GM23338 (cell line): ENCODE data around the gene HELB.

Experiments
- CREB1 ChIP-seq: fragments of 250-450 bp; sonication (Bioruptor Pico); IDR thresholded peaks from 2 replicates; pipeline ENCODE4 v1.5.0; 2020; ENCODE audit warnings: low read depth, mild to moderate bottlenecking, moderate library complexity
- EZH2 ChIP-seq: fragments of 200-600 bp; sonication (generic); IDR thresholded peaks from one replicate; pipeline ENCODE4 v1.8.0; 2017; ENCODE audit warnings: antibody characterized with exemption, mild to moderate bottlenecking, low read depth; ENCODE audit not compliant: unreplicated experiment
- EZH2phosphoT487 ChIP-seq: fragments of 200-600 bp; sonication (generic); IDR thresholded peaks from one replicate; pipeline ENCODE4 v1.8.1; 2018; ENCODE audit warnings: antibody characterized with exemption; ENCODE audit not compliant: unreplicated experiment
- JUNB ChIP-seq: IDR thresholded peaks from one replicate; pipeline ENCODE4 v1.6.1; 2016; ENCODE audit warnings: antibody characterized with exemption; ENCODE audit not compliant: unreplicated experiment
- POLR2AphosphoS5 ChIP-seq: IDR thresholded peaks from 2 replicates; pipeline ENCODE4 v1.6.1; 2016; ENCODE audit warnings: antibody characterized with exemption, low read depth
- STAT1 ChIP-seq: IDR thresholded peaks from one replicate; pipeline ENCODE4 v1.6.1; 2016; ENCODE audit warnings: antibody characterized with exemption; ENCODE audit not compliant: unreplicated experiment
- ZNF114 ChIP-seq: fragments of 250-450 bp; sonication (Bioruptor Pico); IDR thresholded peaks from 2 replicates; pipeline ENCODE4 v1.5.0; 2020; ENCODE audit warnings: mild to moderate bottlenecking, moderate library complexity
- ZNF331 ChIP-seq: fragments of 250-450 bp; sonication (Bioruptor Pico); IDR thresholded peaks from 2 replicates; pipeline ENCODE4 v1.5.0; 2020; ENCODE audit warnings: low read depth, mild to moderate bottlenecking, moderate library complexity
- TF ChIP-seq, protein P1 (sequence below), 2 experiments: fragments of 200-600 bp in 1 of 2; sonication (generic) in 1 of 2; conservative IDR thresholded peaks; 2 replicates each; pipeline versions ENCODE4 v1.5.1 to v1.6.1; 2016 to 2017; ENCODE audit warnings: antibody characterized with exemption in 2 of 2, low read depth in 2 of 2, mild to moderate bottlenecking in 2 of 2, moderate library complexity in 1 of 2
- TF ChIP-seq, protein P2 (sequence below): IDR thresholded peaks from 2 replicates; pipeline ENCODE4 v1.6.1; 2016; ENCODE audit warnings: antibody characterized with exemption
- TF ChIP-seq, protein P3 (sequence below): IDR thresholded peaks from one replicate; pipeline ENCODE4 v1.6.1; 2018; ENCODE audit warnings: antibody characterized with exemption; ENCODE audit not compliant: unreplicated experiment
- TF ChIP-seq, protein P4 (sequence below): fragments of 250-450 bp; sonication (Bioruptor Pico); IDR thresholded peaks from 2 replicates; pipeline ENCODE4 v1.5.0; 2020; ENCODE audit warnings: mild to moderate bottlenecking, moderate library complexity

DNA sequence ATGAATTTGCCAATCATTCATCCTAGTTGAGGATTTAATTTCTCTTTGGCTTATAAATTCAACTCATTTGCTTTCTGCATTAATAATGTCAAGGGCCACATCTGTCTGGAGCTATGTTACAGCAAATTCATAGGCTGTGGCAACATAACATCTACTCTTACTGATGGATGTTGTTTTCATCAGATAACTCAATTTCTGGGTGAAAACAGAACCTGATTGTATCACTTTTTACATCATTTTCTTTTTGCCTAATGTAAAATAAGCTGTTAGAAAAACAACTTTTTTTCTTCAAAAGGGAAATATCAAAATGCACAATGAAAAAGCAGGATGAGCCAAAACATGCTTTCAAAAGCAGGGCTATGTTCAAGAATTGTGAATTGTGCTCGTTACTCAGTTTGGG is 73.3 kb downstream of the HELB start:
- TF ChIP-seq POLR2AphosphoS5 (no peak), EZH2 (no peak), CREB1 (CRISPR knock-in tag) (no peak), ZNF331 (CRISPR knock-in tag) (no peak), JUNB (no peak), ZNF114 (CRISPR knock-in tag) (no peak), EZH2phosphoT487 (no peak), STAT1 (no peak)
- TF ChIP-seq, protein P1, sequence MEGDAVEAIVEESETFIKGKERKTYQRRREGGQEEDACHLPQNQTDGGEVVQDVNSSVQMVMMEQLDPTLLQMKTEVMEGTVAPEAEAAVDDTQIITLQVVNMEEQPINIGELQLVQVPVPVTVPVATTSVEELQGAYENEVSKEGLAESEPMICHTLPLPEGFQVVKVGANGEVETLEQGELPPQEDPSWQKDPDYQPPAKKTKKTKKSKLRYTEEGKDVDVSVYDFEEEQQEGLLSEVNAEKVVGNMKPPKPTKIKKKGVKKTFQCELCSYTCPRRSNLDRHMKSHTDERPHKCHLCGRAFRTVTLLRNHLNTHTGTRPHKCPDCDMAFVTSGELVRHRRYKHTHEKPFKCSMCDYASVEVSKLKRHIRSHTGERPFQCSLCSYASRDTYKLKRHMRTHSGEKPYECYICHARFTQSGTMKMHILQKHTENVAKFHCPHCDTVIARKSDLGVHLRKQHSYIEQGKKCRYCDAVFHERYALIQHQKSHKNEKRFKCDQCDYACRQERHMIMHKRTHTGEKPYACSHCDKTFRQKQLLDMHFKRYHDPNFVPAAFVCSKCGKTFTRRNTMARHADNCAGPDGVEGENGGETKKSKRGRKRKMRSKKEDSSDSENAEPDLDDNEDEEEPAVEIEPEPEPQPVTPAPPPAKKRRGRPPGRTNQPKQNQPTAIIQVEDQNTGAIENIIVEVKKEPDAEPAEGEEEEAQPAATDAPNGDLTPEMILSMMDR (conservative IDR thresholded peaks at IDR 0.05; ENCODE audit: low read depth in 2 of 2) = no peak
- TF ChIP-seq, protein P2, sequence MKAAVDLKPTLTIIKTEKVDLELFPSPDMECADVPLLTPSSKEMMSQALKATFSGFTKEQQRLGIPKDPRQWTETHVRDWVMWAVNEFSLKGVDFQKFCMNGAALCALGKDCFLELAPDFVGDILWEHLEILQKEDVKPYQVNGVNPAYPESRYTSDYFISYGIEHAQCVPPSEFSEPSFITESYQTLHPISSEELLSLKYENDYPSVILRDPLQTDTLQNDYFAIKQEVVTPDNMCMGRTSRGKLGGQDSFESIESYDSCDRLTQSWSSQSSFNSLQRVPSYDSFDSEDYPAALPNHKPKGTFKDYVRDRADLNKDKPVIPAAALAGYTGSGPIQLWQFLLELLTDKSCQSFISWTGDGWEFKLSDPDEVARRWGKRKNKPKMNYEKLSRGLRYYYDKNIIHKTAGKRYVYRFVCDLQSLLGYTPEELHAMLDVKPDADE = no peak
- TF ChIP-seq, protein P3, sequence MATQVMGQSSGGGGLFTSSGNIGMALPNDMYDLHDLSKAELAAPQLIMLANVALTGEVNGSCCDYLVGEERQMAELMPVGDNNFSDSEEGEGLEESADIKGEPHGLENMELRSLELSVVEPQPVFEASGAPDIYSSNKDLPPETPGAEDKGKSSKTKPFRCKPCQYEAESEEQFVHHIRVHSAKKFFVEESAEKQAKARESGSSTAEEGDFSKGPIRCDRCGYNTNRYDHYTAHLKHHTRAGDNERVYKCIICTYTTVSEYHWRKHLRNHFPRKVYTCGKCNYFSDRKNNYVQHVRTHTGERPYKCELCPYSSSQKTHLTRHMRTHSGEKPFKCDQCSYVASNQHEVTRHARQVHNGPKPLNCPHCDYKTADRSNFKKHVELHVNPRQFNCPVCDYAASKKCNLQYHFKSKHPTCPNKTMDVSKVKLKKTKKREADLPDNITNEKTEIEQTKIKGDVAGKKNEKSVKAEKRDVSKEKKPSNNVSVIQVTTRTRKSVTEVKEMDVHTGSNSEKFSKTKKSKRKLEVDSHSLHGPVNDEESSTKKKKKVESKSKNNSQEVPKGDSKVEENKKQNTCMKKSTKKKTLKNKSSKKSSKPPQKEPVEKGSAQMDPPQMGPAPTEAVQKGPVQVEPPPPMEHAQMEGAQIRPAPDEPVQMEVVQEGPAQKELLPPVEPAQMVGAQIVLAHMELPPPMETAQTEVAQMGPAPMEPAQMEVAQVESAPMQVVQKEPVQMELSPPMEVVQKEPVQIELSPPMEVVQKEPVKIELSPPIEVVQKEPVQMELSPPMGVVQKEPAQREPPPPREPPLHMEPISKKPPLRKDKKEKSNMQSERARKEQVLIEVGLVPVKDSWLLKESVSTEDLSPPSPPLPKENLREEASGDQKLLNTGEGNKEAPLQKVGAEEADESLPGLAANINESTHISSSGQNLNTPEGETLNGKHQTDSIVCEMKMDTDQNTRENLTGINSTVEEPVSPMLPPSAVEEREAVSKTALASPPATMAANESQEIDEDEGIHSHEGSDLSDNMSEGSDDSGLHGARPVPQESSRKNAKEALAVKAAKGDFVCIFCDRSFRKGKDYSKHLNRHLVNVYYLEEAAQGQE = no peak
- TF ChIP-seq, protein P4, sequence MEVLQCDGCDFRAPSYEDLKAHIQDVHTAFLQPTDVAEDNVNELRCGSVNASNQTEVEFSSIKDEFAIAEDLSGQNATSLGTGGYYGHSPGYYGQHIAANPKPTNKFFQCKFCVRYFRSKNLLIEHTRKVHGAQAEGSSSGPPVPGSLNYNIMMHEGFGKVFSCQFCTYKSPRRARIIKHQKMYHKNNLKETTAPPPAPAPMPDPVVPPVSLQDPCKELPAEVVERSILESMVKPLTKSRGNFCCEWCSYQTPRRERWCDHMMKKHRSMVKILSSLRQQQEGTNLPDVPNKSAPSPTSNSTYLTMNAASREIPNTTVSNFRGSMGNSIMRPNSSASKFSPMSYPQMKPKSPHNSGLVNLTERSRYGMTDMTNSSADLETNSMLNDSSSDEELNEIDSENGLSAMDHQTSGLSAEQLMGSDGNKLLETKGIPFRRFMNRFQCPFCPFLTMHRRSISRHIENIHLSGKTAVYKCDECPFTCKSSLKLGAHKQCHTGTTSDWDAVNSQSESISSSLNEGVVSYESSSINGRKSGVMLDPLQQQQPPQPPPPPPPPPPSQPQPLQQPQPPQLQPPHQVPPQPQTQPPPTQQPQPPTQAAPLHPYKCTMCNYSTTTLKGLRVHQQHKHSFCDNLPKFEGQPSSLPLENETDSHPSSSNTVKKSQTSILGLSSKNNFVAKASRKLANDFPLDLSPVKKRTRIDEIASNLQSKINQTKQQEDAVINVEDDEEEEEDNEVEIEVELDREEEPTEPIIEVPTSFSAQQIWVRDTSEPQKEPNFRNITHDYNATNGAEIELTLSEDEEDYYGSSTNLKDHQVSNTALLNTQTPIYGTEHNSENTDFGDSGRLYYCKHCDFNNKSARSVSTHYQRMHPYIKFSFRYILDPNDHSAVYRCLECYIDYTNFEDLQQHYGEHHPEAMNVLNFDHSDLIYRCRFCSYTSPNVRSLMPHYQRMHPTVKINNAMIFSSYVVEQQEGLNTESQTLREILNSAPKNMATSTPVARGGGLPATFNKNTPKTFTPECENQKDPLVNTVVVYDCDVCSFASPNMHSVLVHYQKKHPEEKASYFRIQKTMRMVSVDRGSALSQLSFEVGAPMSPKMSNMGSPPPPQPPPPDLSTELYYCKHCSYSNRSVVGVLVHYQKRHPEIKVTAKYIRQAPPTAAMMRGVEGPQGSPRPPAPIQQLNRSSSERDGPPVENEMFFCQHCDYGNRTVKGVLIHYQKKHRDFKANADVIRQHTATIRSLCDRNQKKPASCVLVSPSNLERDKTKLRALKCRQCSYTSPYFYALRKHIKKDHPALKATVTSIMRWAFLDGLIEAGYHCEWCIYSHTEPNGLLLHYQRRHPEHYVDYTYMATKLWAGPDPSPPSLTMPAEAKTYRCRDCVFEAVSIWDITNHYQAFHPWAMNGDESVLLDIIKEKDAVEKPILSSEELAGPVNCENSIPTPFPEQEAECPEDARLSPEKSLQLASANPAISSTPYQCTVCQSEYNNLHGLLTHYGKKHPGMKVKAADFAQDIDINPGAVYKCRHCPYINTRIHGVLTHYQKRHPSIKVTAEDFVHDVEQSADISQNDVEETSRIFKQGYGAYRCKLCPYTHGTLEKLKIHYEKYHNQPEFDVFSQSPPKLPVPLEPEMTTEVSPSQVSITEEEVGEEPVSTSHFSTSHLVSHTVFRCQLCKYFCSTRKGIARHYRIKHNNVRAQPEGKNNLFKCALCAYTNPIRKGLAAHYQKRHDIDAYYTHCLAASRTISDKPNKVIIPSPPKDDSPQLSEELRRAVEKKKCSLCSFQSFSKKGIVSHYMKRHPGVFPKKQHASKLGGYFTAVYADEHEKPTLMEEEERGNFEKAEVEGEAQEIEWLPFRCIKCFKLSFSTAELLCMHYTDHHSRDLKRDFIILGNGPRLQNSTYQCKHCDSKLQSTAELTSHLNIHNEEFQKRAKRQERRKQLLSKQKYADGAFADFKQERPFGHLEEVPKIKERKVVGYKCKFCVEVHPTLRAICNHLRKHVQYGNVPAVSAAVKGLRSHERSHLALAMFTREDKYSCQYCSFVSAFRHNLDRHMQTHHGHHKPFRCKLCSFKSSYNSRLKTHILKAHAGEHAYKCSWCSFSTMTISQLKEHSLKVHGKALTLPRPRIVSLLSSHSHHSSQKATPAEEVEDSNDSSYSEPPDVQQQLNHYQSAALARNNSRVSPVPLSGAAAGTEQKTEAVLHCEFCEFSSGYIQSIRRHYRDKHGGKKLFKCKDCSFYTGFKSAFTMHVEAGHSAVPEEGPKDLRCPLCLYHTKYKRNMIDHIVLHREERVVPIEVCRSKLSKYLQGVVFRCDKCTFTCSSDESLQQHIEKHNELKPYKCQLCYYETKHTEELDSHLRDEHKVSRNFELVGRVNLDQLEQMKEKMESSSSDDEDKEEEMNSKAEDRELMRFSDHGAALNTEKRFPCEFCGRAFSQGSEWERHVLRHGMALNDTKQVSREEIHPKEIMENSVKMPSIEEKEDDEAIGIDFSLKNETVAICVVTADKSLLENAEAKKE (CRISPR knock-in tag) = no peak
